HG03060 (cell line): ENCODE data around the gene RGR.

Experiments used
- ATAC-seq: cut with Tn5 transposase; IDR thresholded peaks from one replicate; pipeline ENCODE4 v1.9.1; 2021; ENCODE audit warnings: low read depth, moderate number of reproducible peaks; ENCODE audit not compliant: unreplicated experiment

Gene RGR

GRCh38 chr10:84216834-84217233 lies 28.0 kb upstream of the RGR start:
- ATAC-seq = no peak

- no peak for ATAC-seq
Measured at GRCh38 chr10:84217746-84218145, 27.1 kb upstream of the RGR start.

GRCh38 chr10:84221916-84222315 lies 22.9 kb upstream of the RGR start:
- no peak for ATAC-seq

- no peak for ATAC-seq
Measured at GRCh38 chr10:84224411-84225028, 20.3 kb upstream of the RGR start.

GRCh38 chr10:84225427-84226173 lies 19.3 kb upstream of the RGR start, which contains the start of gene LRIT2:
LRIT2 (minus strand) TSS chr10:84225544; CDS start chr10:84225520, 24 bp downstream.
- no peak for ATAC-seq

GRCh38 chr10:84226616-84227015 lies 18.2 kb upstream of the RGR start:
- no peak for ATAC-seq

- ATAC-seq = no peak
Measured at GRCh38 chr10:84227810-84228209, 17.0 kb upstream of the RGR start.

- no peak for ATAC-seq
Measured at GRCh38 chr10:84230359-84230758, 14.5 kb upstream of the RGR start.

- no peak for ATAC-seq
Measured at GRCh38 chr10:84232376-84232775, 12.5 kb upstream of the RGR start.

GRCh38 chr10:84233940-84234339 lies 10.9 kb upstream of the RGR start:
- ATAC-seq = no peak

- no peak for ATAC-seq
Measured at GRCh38 chr10:84234479-84234878, 10.4 kb upstream of the RGR start.

GRCh38 chr10:84235096-84235495 lies 9.8 kb upstream of the RGR start:
- no peak for ATAC-seq

- ATAC-seq = no peak
Measured at GRCh38 chr10:84236807-84237198, 8.1 kb upstream of the RGR start.

GRCh38 chr10:84237199-84238051 lies 7.4 kb upstream of the RGR start:
- no peak for ATAC-seq

- no peak for ATAC-seq
Measured at GRCh38 chr10:84238909-84239308, 5.9 kb upstream of the RGR start.

GRCh38 chr10:84241185-84241790 lies 3.6 kb upstream of the RGR start, which contains the start of gene LRIT1:
LRIT1 (minus strand) TSS chr10:84241546; CDS start chr10:84241439, 107 bp downstream.
- no peak for ATAC-seq

GRCh38 chr10:84243759-84244158 lies 1.1 kb upstream of the RGR start:
- no peak for ATAC-seq

GRCh38 chr10:84247496-84247895 lies 2.6 kb downstream of the RGR start:
- ATAC-seq = no peak

GRCh38 chr10:84248794-84249193 lies 3.9 kb downstream of the RGR start:
- ATAC-seq = no peak

GRCh38 chr10:84254552-84255478 lies 10.0 kb downstream of the RGR start:
- no peak for ATAC-seq
